ENCODE measurements around the gene PHOSPHO2. TPM values are rescaled to one million over a fixed set of nuclear protein-coding genes. Genes with fewer than 3 reads are reported as not detected.

The PHOSPHO2 gene, protein sequence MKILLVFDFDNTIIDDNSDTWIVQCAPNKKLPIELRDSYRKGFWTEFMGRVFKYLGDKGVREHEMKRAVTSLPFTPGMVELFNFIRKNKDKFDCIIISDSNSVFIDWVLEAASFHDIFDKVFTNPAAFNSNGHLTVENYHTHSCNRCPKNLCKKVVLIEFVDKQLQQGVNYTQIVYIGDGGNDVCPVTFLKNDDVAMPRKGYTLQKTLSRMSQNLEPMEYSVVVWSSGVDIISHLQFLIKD
- total RNA-seq = 1 to 10 TPM; 1.9 to 4.6 (median 3.3) TPM

DNA sequence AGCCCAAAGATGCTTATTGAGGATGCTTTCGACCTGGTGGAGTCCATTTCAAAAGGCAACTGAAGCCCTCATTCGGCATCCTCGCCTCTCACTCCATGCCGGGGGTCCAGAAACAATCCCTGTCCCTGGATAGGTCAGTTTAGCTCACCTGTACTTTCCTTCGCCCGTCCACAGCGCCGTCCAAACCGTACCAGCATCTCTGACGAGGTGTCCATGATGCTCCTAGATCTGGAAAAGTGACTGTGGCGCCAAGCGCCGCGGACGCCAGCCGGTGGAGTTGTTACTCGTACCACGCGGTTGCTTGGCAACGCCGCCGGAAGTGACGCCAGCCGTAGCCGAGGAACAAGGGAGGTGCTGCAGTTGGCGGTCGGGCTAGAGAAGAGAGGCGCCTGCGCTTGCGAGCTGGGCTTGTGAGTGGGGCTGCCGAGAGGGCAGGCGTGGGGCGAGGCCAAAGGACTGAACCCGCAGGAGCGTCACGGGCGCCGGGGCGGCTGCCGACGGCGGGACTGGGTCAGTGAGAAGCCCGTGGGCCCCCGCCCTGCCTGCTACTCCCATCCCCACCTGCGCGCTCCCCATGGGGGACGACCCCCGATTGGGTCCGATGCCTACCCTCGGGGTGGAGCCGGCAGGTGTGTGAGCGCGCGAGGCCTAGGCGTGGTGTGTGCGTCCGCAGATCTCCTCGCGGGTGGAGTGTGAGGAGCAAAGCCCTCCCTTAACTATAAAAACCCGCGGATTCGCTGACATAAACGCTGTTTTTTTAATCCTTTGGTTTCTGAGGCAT is at the start of gene PHOSPHO2, which contains the start of gene CFAP210:
TSS of gene PHOSPHO2 (plus strand) at position 357 of the 781 bp plus-strand sequence. CDS start 6,503 bp downstream, outside the sequence.
TSS of gene CFAP210 (minus strand) at position 293 of the 781 bp plus-strand sequence. CDS start at position 215, 78 bp downstream.
- intact Hi-C loops (cut with DNase I) = no loop called here
- Histone ChIP-seq H3K4me1 (peaks cover 4 to 23% (median 4%) of the 10 kb centered on the region in 3 donors), H3K27ac (peak within 1 kb of the TSS; percentile 86 to 90 (median 87)), H3K36me3 (peaks cover 0 to 11% (median 0%) of the 10 kb centered on the region in 3 donors), H3K4me3 (peak within 1 kb of the TSS; percentile 67 to 87 (median 72)), H3K27me3 (no peaks in the 10 kb centered on the region), H3K9me3 (no peaks in the 10 kb centered on the region)
- peak; percentile 91 for DNase-seq
- peak in 3 of 4 donors; percentile 71 to 90 (median 81) for TF ChIP-seq POLR2A (IDR thresholded peaks at IDR 0.05)
- TF ChIP-seq, protein P1, sequence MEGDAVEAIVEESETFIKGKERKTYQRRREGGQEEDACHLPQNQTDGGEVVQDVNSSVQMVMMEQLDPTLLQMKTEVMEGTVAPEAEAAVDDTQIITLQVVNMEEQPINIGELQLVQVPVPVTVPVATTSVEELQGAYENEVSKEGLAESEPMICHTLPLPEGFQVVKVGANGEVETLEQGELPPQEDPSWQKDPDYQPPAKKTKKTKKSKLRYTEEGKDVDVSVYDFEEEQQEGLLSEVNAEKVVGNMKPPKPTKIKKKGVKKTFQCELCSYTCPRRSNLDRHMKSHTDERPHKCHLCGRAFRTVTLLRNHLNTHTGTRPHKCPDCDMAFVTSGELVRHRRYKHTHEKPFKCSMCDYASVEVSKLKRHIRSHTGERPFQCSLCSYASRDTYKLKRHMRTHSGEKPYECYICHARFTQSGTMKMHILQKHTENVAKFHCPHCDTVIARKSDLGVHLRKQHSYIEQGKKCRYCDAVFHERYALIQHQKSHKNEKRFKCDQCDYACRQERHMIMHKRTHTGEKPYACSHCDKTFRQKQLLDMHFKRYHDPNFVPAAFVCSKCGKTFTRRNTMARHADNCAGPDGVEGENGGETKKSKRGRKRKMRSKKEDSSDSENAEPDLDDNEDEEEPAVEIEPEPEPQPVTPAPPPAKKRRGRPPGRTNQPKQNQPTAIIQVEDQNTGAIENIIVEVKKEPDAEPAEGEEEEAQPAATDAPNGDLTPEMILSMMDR (IDR thresholded peaks at IDR 0.05) = peak in 1 of 6 experiments; percentile 13
- WGBS, 2 donors = 0% methylated on average over 8 to 23 of the region's 63 CpGs

GRCh38 chr2:169647496-169647895 is 46.8 kb upstream of the PHOSPHO2 start:
- intact Hi-C loops (cut with DNase I) = no loop called here
- Histone ChIP-seq H3K36me3 (no peaks in the 10 kb centered on the region), H3K9me3 (no peaks in the 10 kb centered on the region), H3K4me3 (no peak overlapping the region), H3K27ac (no peak overlapping the region), H3K27me3 (peaks cover 0 to 5% (median 0%) of the 10 kb centered on the region in 4 donors), H3K4me1 (no peaks in the 10 kb centered on the region)
- no peak for DNase-seq
- TF ChIP-seq POLR2A (IDR thresholded peaks at IDR 0.05) = no peak
- TF ChIP-seq, protein P1 (IDR thresholded peaks at IDR 0.05) = no peak
- 75 to 86% methylated on average over 2 of the region's 2 CpGs for WGBS, 2 donors

DNA sequence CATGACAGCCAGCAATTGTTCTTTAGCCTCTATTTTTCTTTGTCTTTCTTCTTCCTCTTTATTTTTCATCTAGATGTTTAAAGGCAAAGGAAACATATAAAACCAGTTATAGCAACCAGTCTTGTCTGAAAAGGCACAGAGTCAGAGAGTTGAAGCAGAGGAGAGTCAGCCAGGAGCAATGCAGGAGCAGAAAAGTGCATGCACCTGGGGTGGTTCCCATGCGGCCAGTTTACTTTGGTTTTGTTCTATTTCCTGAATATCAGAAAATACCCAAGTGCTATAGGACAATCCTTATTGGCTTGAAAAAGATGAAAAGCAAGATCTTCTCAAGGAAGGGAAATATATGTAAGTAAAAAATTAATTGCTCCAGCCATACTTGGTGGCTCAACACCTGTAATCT is 45.0 kb upstream of the PHOSPHO2 start:
- no peak overlapping the region for H3K27ac ChIP-seq
- no peaks in the 10 kb centered on the region for H3K36me3 ChIP-seq
- H3K4me3 ChIP-seq = no peak overlapping the region
- no peaks in the 10 kb centered on the region for H3K9me3 ChIP-seq
- H3K27me3 ChIP-seq = peaks cover 0 to 11% (median 0%) of the 10 kb centered on the region in 4 donors
- WGBS, 2 donors = 40 to 55% methylated on average over 1 of the region's 1 CpG
- intact Hi-C loops (cut with DNase I) = no loop called here
- no peaks in the 10 kb centered on the region for H3K4me1 ChIP-seq
- no peak for DNase-seq
- TF ChIP-seq, protein P1 (IDR thresholded peaks at IDR 0.05) = no peak
- TF ChIP-seq POLR2A (IDR thresholded peaks at IDR 0.05) = no peak

DNA sequence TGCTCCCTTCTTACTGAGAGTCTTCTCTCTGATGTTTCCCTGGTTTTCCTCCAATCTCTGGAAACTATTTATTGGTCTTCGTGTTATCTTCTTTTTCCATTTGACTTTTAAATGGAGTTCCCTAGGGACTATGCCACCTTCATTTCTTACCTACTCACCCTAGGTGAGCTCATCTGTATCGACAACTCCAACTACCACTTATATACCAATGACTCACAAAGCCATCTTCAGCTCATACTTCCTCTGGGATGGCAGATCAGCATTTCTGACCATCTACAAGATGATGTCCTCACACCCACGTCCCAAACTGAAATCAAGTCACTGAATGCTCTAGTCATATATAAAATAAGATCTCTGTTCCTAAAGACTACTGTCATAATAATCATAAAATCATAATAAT is 40.6 kb upstream of the PHOSPHO2 start:
- H3K27ac ChIP-seq = no peak overlapping the region
- no peaks in the 10 kb centered on the region for H3K4me1 ChIP-seq
- peaks cover 0 to 16% (median 0%) of the 10 kb centered on the region in 4 donors for H3K27me3 ChIP-seq
- H3K9me3 ChIP-seq = no peaks in the 10 kb centered on the region
- no peak overlapping the region for H3K4me3 ChIP-seq
- no peaks in the 10 kb centered on the region for H3K36me3 ChIP-seq
- 55 to 62% methylated on average over 3 of the region's 3 CpGs for WGBS, 2 donors
- TF ChIP-seq, protein P1 (IDR thresholded peaks at IDR 0.05) = no peak
- no peak for TF ChIP-seq POLR2A (IDR thresholded peaks at IDR 0.05)
- intact Hi-C loops (cut with DNase I) = no loop called here
- no peak for DNase-seq

- DNase-seq = no peak
- no peaks in the 10 kb centered on the region for H3K9me3 ChIP-seq
- H3K27me3 ChIP-seq = peaks cover 0 to 16% (median 0%) of the 10 kb centered on the region in 4 donors
- H3K4me3 ChIP-seq = no peak overlapping the region
- TF ChIP-seq, protein P1 (IDR thresholded peaks at IDR 0.05) = no peak
- no peak for TF ChIP-seq POLR2A (IDR thresholded peaks at IDR 0.05)
- no peak overlapping the region for H3K27ac ChIP-seq
- 64 to 65% methylated on average over 3 of the region's 3 CpGs for WGBS, 2 donors
- no peaks in the 10 kb centered on the region for H3K36me3 ChIP-seq
- H3K4me1 ChIP-seq = no peaks in the 10 kb centered on the region
- intact Hi-C loops (cut with DNase I) = no loop called here
Observed at GRCh38 chr2:169656164-169656563, 38.1 kb upstream of the PHOSPHO2 start.

Measured in esophagus squamous epithelium (tissue), 5 donors.